AG09309 (cell line): Measurements from ENCODE around the gene SMC1A.

Experiments used
- DNase-seq: peaks from one replicate; pipeline ENCODE4 v3.0.0-alpha.2; 2010; ENCODE audit warnings: low read depth
- H3K4me3 ChIP-seq: 2 replicates; pipeline ENCODE4 v1.5.1; 2011; ENCODE audit warnings: mild to moderate bottlenecking, low read depth, low read length, moderate library complexity; ENCODE audit not compliant: control insufficient read depth
- CTCF ChIP-seq: IDR thresholded peaks from 2 replicates; pipeline ENCODE4 v1.5.1; 2011; ENCODE audit warnings: mild to moderate bottlenecking, low read depth, low read length, inconsistent platforms; ENCODE audit not compliant: insufficient read depth, control insufficient read depth; ENCODE audit errors: missing control alignments

Gene SMC1A

DNA sequence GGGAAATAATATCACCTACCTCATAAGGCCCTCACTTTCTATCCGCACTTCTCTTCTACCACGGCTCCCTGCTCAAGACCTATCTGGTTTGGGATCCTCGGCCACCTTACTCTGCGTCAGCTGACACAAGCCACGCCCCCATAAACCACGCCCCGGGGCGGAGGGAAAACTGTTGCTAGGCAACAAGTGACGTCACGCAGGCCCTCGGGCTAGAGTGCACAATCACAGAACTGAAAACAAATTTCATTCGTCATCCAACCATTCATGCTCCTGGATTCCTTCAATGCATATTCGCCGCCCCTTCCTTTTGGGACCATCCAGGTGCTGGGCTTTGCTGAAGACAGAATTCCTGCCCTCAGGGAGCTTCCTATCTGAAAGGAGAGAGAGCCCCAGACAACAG lies 66.3 kb downstream of the SMC1A start:
- TF ChIP-seq CTCF: no peak
- no peak overlapping the region for H3K4me3 ChIP-seq
- no peak for DNase-seq

- TF ChIP-seq CTCF: no peak
- DNase-seq: no peak
- H3K4me3 ChIP-seq: no peak overlapping the region
Measured at GRCh38 chrX:53354669-53355068, 67.8 kb downstream of the SMC1A start.

GRCh38 chrX:53347948-53348347 lies 74.5 kb downstream of the SMC1A start:
- no peak overlapping the region for H3K4me3 ChIP-seq
- no peak for TF ChIP-seq CTCF
- no peak for DNase-seq

DNA sequence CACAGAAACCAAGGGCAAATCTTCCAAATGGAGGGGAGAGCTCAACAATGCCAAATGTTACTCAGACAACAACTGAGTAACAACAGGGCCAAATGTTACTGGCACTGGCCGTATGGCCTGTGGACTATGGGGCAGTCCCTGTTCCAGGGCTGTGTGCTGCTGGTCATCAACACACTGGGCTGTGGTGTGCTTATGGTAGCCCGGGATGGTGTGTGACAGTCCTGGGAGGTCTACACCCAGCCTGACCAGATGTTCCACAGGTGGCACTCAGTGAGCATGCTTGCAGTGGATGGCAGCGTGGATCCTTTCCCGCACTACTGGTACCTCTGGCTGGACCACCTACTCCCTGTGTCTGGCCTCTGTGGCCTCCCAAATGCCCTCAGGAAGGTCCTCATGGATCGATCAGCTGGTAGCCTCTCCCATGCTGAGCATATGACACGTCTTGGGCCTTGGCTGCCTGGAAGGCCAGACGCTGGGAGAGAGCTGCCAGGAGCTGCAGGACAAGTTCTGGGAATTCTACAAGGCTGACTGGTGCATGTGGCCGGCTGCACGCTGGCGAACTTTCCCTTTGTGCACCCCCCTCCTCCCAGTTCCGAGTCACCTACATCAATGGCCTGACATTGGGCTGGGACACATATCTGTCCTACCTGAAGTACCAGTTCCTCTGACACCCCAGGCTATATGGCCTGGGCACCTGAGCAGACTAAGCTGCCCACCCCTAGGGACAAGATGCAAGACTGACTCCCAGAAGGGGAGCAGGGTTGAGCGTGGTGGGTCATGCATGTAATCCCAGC lies 81.4 kb downstream of the SMC1A start:
- no peak for DNase-seq
- TF ChIP-seq CTCF: no peak
- no peak overlapping the region for H3K4me3 ChIP-seq

- no peak for DNase-seq
- no peak for TF ChIP-seq CTCF
- no peak overlapping the region for H3K4me3 ChIP-seq
Measured at GRCh38 chrX:53337101-53337500, 85.4 kb downstream of the SMC1A start.

DNA sequence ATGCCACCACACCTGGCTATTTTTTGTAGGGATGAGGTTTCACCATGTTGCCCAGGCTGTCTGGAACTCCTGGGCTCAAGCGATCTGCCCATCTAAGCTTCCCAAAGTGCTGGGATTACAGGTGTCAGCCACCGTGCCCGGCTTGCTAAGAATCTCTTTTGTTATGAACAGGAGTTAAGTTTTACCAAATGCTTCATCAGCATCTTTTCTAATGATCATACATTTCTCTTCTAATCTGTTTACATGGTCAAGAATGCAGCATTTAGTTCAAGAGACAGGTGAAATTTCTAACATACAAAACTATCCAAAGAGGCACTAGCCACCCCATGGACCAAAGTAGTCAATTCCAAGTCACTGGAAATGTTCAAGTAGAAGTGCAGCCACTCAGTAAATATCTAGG lies 88.6 kb downstream of the SMC1A start:
- no peak for TF ChIP-seq CTCF
- no peak overlapping the region for H3K4me3 ChIP-seq
- no peak for DNase-seq
